Skeletal muscle tissue (tissue), 4 donors: ENCODE measurements around the gene ALDH18A1. TPM values are rescaled to one million over a fixed set of nuclear protein-coding genes. Genes with fewer than 3 reads are reported as not detected.

Experiments
- H3K27ac ChIP-seq: one replicate; pipeline ENCODE4 v1.7.0; 2013; ENCODE audit warnings: mild to moderate bottlenecking, low read depth, low read length, inconsistent platforms
- H3K27me3 ChIP-seq, 3 donors: one replicate each; pipeline ENCODE4 v1.7.0; 2013; ENCODE audit warnings: low read length in 3 of 3; ENCODE audit not compliant: control insufficient read depth in 3 of 3, insufficient read depth in 3 of 3
- H3K36me3 ChIP-seq, 3 donors: one replicate each; pipeline ENCODE4 v1.7.0; 2013; ENCODE audit warnings: low read length in 3 of 3; ENCODE audit not compliant: control insufficient read depth in 3 of 3, insufficient read depth in 3 of 3
- H3K4me1 ChIP-seq, 3 donors: one replicate each; pipeline ENCODE4 v1.7.0; 2013; ENCODE audit warnings: low read length in 3 of 3, mild to moderate bottlenecking in 3 of 3; ENCODE audit not compliant: control insufficient read depth in 3 of 3, insufficient read depth in 3 of 3
- H3K4me3 ChIP-seq, 3 donors: one replicate each; pipeline ENCODE4 v1.7.0; 2013; ENCODE audit warnings: low read length in 3 of 3
- H3K9ac ChIP-seq, 3 donors: one replicate each; pipeline ENCODE4 v1.7.0; 2013; ENCODE audit warnings: low read length in 3 of 3, mild to moderate bottlenecking in 3 of 3, moderate library complexity in 2 of 3, low read depth in 1 of 3
- H3K9me3 ChIP-seq, 3 donors: one replicate each; pipeline ENCODE4 v1.7.0; 2013; ENCODE audit warnings: low read length in 3 of 3; ENCODE audit not compliant: control insufficient read depth in 3 of 3
- total RNA-seq: library from RNA; depleted of rRNA; stranded (reverse); fragments of >200 nt; gene quantifications from one replicate; pipeline ENCODE4 v1.2.3, GENCODE V29; 2014
- donor health status: Osteomylitis.

ALDH18A1 gene
- total RNA-seq, 1 donor from 2014 or later = 64.2 TPM

DNA sequence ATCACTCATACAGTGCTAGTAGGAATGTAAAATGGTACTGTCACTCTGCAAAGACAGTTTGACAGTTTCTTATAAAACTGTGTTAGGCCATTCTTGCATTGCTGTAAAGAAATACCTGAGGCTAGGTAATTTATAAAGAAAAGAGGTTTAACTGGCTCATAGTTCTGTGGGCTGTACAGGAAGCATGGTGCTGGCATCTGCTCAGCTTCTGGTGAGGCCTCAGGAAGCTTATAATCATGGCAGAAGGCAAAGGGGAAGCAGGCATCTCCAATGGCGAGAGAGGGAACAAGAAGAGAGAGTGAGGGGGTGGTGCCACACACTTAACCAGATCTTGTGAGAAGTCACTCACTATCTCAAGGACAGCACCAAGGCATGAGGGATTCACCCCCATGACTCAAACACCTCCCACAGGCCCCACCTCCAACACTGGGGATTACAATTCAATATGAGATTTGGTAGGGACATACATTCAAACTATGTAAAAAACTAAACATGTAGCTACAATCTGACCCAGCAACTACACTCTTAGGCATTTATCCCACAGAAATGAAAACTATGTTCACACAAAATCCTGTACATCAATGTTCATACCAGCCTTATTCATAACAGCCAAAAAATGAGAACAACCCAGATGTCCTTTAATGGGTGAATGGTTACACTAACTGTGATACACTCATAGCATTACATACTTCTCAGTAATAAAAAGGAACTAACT, 5.0 kb downstream of the ALDH18A1 start:
- Histone ChIP-seq H3K27me3 (no peaks in the 10 kb centered on the region), H3K4me3 (no peak overlapping the region), H3K4me1 (peaks cover 5 to 10% (median 6%) of the 10 kb centered on the region in 3 donors), H3K36me3 (peaks cover 6 to 14% (median 7%) of the 10 kb centered on the region in 3 donors), H3K9me3 (no peaks in the 10 kb centered on the region), H3K9ac (no peak overlapping the region), H3K27ac (no peak overlapping the region)

DNA sequence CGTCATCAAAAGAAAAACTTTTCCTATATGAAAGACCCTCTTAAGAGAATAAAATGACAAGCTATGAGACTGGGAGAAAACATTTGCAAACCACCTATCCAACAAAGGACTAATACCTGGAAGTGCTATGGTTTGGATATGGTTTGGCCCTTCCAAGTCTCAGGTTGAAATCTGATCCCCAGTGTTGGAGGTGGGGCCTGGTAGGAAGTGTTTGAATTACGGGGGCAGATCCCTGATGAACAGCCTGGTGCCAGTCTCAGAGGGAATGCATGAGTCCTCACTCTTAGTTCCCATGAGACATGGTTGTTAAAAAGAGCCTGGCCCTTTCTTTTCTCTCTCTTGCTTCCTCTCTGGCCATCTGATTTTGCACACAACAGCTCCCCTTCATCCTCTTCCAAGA, 6.3 kb downstream of the ALDH18A1 start:
- Histone ChIP-seq H3K4me3 (no peak overlapping the region), H3K27ac (no peak overlapping the region), H3K27me3 (no peaks in the 10 kb centered on the region), H3K36me3 (peaks cover 6 to 16% (median 7%) of the 10 kb centered on the region in 3 donors), H3K4me1 (peaks cover 0 to 2% (median 0%) of the 10 kb centered on the region in 3 donors), H3K9ac (no peak overlapping the region), H3K9me3 (no peaks in the 10 kb centered on the region)

DNA sequence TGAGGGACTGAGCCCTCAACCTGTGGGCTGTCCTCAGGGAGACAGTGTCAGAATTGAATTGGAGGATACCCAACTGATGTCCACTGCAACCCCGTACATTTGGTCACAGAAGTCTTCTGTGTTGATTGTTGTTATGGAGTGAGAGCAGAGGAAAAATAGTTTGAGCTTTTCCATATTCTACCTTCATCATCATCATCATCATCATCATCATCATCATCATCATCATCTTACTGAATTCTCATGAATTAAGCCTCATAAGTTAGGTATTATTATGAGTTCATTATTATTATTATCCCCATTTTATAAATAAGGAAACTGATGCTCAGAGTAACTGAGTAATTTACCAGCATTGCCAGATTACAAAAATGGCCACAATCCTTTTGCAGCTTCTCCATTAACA, 8.4 kb downstream of the ALDH18A1 start:
- Histone ChIP-seq H3K27ac (no peak overlapping the region), H3K36me3 (peaks cover 6 to 16% (median 8%) of the 10 kb centered on the region in 3 donors), H3K4me3 (no peak overlapping the region), H3K4me1 (no peaks in the 10 kb centered on the region), H3K9ac (no peak overlapping the region), H3K27me3 (no peaks in the 10 kb centered on the region), H3K9me3 (no peaks in the 10 kb centered on the region)

DNA sequence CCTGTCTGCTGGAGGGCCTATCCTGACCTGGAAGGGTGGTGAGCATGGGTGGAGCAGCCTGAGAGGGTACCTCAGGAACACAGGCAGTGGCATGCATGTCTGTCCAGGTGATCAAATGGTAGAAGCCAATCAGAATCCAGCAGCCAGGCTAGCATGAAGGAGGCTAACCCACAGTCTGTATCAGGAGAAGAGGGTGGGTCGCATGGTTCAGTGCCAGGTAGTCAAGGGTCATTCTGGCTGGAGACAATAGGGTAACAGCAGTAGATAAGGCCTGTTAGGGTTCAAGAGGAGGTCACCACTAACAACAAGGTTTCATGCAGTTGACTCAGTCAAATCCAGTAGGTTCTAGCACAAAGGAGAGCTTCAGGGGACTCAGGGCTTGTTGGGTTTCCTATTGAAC, 10.4 kb downstream of the ALDH18A1 start:
- Histone ChIP-seq H3K36me3 (peaks cover 6 to 14% (median 10%) of the 10 kb centered on the region in 3 donors), H3K9ac (no peak overlapping the region), H3K27ac (no peak overlapping the region), H3K27me3 (no peaks in the 10 kb centered on the region), H3K9me3 (no peaks in the 10 kb centered on the region), H3K4me3 (no peak overlapping the region), H3K4me1 (no peaks in the 10 kb centered on the region)

DNA sequence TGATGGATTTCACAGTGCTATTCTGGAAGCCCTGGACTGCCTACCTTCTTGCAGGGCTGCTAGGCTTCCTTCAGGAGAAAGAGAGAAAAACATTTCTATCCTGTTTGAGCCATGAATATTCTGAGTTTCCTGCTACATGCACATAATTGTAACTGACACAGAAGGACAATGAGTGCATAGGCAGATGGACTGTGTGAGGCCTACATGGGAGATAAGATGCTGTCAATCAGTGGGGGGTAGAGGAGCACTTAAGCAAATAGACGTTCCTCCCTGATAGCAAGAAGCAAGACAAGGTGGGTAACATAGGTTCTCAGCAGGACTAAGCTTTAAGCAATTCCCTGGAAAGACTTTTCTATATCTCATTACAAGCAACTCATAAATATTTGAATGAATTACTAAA, 11.6 kb downstream of the ALDH18A1 start:
- H3K4me3 ChIP-seq = no peak overlapping the region
- H3K36me3 ChIP-seq = peaks cover 10 to 24% (median 17%) of the 10 kb centered on the region in 3 donors
- H3K27ac ChIP-seq = no peak overlapping the region
- H3K9ac ChIP-seq = no peak overlapping the region
- no peaks in the 10 kb centered on the region for H3K9me3 ChIP-seq
- no peaks in the 10 kb centered on the region for H3K4me1 ChIP-seq
- no peaks in the 10 kb centered on the region for H3K27me3 ChIP-seq

DNA sequence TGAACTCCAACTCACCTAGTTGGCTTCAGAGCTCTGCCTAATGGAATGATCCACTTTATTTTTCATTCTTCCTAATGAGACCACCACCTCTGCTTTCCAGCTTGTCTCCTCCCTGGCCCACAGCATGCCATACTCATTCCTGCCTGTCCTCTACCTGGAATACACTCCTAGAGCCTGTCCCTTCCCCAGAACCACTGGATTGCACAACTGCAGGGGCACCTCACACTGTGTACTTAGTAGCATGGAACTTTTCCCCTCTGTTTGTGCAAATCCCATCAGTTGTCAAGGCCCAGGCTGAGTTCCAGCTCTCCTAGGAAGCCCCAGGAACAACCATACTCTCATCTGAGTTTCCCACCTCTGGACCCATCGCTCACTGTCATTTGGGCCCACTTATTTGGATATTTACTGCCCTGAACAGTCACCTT, 15.6 kb downstream of the ALDH18A1 start:
- Histone ChIP-seq H3K27ac (no peak overlapping the region), H3K27me3 (no peaks in the 10 kb centered on the region), H3K9ac (no peak overlapping the region), H3K4me1 (no peaks in the 10 kb centered on the region), H3K4me3 (no peak overlapping the region), H3K36me3 (peaks cover 14 to 33% (median 24%) of the 10 kb centered on the region in 3 donors), H3K9me3 (no peaks in the 10 kb centered on the region)

DNA sequence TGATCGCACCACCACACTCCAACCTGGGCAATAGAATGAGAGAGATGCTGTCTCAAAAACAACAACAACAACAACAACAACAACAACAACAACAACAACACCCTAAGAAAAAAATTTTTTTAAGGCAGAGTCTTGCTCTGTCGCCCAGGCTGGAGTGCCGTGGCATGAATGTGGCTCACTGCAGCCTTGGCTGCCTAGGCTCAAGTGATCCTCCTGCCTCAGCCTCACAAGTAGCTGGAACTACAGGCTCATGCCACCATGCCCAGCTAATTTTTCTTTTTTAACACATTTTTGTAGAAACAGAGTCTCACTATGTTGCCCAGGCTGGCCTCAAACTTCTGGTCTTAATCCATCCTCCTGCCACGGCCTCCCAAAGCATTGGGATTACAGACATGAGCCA, 18.6 kb downstream of the ALDH18A1 start:
- Histone ChIP-seq H3K4me3 (no peak overlapping the region), H3K36me3 (peaks cover 19 to 40% (median 35%) of the 10 kb centered on the region in 3 donors), H3K27ac (no peak overlapping the region), H3K4me1 (no peaks in the 10 kb centered on the region), H3K27me3 (no peaks in the 10 kb centered on the region), H3K9me3 (no peaks in the 10 kb centered on the region), H3K9ac (no peak overlapping the region)

DNA sequence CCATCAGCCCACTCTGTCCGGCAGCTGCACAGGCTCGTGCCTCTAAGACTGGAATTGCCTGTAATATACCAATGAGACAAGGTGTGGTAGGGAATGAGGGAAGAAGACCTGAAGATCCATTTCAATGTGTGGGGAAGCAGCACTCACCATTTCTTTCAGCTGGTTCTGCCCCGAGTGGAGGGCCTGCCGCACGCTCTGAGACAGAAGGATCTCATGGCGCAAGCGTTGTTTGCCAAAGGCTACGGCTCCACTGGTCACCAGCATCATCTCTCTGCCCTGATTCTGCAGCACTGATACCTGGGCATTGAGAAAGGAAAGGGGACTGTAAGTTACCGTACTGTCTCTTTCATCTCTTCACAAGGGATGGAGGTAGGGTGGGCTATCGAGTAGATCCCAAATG, 19.4 kb downstream of the ALDH18A1 start:
- Histone ChIP-seq H3K4me3 (no peak overlapping the region), H3K4me1 (no peaks in the 10 kb centered on the region), H3K36me3 (peaks cover 19 to 40% (median 32%) of the 10 kb centered on the region in 3 donors), H3K9ac (no peak overlapping the region), H3K27me3 (no peaks in the 10 kb centered on the region), H3K9me3 (no peaks in the 10 kb centered on the region), H3K27ac (no peak overlapping the region)

DNA sequence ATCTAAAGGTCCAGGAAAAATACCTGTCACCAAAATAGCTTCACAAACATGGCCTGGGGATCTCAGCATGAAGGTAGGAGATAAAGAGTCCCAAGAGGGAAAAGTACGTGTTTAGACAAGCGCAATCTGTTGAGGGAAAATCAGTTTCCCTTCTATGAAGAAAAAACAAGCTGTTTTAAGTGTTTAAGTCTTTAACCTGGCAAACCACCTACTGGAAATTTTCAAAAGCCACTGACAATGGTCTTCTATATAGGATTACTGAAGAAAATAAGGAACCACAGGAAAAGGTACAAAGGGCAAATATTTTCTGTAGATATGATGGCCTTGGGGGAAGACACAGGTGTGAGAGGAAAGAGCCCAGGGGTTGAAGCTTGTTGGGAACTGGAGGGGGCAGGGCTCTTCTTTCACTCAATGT, 21.2 kb downstream of the ALDH18A1 start:
- H3K27me3 ChIP-seq = no peaks in the 10 kb centered on the region
- no peak overlapping the region for H3K4me3 ChIP-seq
- H3K9me3 ChIP-seq = no peaks in the 10 kb centered on the region
- no peak overlapping the region for H3K9ac ChIP-seq
- H3K4me1 ChIP-seq = no peaks in the 10 kb centered on the region
- no peak overlapping the region for H3K27ac ChIP-seq
- H3K36me3 ChIP-seq = peaks cover 14 to 35% (median 28%) of the 10 kb centered on the region in 3 donors

DNA sequence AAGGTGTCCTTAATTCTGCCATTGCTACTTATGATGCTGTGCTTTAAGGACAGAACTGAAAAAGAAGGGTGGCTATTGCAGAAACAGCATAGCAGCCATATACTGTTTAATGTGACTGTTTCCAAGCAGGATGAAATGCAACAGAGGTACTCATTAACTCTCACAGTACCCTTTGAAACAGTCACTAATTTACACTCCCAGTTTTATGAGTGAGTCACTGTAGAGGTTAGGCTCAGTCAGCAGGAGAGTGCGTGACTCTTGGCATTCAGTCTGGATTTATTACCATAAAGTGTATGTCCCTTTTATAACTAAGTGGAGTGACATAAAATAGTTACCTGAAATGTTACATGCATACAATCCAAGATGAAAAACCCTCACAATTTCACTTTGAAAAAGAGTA, 27.7 kb downstream of the ALDH18A1 start:
- Histone ChIP-seq H3K27ac (no peak overlapping the region), H3K4me3 (no peak overlapping the region), H3K9ac (no peak overlapping the region), H3K27me3 (no peaks in the 10 kb centered on the region), H3K36me3 (peaks cover 12 to 41% (median 39%) of the 10 kb centered on the region in 3 donors), H3K4me1 (no peaks in the 10 kb centered on the region), H3K9me3 (no peaks in the 10 kb centered on the region)
